ENCODE results near the gene LEFTY2.
"Not testable (repeated sequence)": the region's sequence is repeated elsewhere in the genome, so short reads cannot be mapped to it uniquely, and the experiment has no call there.

Gene LEFTY2

DNA sequence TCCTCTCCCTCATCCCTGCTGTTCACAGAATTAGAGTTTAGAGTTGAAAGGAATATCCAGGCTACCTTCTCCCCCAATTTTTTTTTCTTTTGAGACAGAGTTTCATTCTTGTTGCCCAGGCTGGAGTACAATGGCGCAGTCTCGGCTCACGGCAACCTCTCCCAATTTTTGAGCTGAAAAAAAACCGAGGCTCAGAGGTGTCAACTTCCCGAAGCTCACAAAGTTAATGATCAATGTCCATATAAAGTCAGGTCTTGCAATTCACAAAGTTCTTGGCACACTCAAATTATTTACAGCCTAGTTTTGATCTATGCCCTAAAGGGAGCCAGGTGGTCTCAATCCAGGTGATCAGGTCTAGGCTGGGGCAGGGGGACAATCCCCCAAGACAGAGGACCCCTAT, 51.3 kb downstream of the LEFTY2 start:
- no peak for DNase-seq (ENCODE audit: low read depth in 1 of 2, low spot score in 1 of 2)
- Histone ChIP-seq H3K4me3 (replicated peaks; ENCODE audit: insufficient read depth, low read length) (no peak overlapping the region), H3K27ac (replicated peaks) (no peak overlapping the region), H3K27me3 (ENCODE audit: insufficient read depth, poor library complexity, severe bottlenecking) (no peaks in the 10 kb centered on the region)
- TF ChIP-seq SPI1 (IDR thresholded peaks at IDR 0.05; ENCODE audit: borderline replicate concordance, low read depth) (no peak), GABPA (IDR thresholded peaks at IDR 0.05; ENCODE audit: low read depth) (no peak), POLR2AphosphoS5 (IDR thresholded peaks at IDR 0.05; ENCODE audit: low read depth) (no peak)
- TF ChIP-seq, protein P1, sequence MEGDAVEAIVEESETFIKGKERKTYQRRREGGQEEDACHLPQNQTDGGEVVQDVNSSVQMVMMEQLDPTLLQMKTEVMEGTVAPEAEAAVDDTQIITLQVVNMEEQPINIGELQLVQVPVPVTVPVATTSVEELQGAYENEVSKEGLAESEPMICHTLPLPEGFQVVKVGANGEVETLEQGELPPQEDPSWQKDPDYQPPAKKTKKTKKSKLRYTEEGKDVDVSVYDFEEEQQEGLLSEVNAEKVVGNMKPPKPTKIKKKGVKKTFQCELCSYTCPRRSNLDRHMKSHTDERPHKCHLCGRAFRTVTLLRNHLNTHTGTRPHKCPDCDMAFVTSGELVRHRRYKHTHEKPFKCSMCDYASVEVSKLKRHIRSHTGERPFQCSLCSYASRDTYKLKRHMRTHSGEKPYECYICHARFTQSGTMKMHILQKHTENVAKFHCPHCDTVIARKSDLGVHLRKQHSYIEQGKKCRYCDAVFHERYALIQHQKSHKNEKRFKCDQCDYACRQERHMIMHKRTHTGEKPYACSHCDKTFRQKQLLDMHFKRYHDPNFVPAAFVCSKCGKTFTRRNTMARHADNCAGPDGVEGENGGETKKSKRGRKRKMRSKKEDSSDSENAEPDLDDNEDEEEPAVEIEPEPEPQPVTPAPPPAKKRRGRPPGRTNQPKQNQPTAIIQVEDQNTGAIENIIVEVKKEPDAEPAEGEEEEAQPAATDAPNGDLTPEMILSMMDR (IDR thresholded peaks at IDR 0.05; ENCODE audit: insufficient read depth, low read length): no peak
- TF ChIP-seq, protein P2, sequence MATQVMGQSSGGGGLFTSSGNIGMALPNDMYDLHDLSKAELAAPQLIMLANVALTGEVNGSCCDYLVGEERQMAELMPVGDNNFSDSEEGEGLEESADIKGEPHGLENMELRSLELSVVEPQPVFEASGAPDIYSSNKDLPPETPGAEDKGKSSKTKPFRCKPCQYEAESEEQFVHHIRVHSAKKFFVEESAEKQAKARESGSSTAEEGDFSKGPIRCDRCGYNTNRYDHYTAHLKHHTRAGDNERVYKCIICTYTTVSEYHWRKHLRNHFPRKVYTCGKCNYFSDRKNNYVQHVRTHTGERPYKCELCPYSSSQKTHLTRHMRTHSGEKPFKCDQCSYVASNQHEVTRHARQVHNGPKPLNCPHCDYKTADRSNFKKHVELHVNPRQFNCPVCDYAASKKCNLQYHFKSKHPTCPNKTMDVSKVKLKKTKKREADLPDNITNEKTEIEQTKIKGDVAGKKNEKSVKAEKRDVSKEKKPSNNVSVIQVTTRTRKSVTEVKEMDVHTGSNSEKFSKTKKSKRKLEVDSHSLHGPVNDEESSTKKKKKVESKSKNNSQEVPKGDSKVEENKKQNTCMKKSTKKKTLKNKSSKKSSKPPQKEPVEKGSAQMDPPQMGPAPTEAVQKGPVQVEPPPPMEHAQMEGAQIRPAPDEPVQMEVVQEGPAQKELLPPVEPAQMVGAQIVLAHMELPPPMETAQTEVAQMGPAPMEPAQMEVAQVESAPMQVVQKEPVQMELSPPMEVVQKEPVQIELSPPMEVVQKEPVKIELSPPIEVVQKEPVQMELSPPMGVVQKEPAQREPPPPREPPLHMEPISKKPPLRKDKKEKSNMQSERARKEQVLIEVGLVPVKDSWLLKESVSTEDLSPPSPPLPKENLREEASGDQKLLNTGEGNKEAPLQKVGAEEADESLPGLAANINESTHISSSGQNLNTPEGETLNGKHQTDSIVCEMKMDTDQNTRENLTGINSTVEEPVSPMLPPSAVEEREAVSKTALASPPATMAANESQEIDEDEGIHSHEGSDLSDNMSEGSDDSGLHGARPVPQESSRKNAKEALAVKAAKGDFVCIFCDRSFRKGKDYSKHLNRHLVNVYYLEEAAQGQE (IDR thresholded peaks at IDR 0.05; ENCODE audit: insufficient replicate concordance, low read depth): no peak

DNA sequence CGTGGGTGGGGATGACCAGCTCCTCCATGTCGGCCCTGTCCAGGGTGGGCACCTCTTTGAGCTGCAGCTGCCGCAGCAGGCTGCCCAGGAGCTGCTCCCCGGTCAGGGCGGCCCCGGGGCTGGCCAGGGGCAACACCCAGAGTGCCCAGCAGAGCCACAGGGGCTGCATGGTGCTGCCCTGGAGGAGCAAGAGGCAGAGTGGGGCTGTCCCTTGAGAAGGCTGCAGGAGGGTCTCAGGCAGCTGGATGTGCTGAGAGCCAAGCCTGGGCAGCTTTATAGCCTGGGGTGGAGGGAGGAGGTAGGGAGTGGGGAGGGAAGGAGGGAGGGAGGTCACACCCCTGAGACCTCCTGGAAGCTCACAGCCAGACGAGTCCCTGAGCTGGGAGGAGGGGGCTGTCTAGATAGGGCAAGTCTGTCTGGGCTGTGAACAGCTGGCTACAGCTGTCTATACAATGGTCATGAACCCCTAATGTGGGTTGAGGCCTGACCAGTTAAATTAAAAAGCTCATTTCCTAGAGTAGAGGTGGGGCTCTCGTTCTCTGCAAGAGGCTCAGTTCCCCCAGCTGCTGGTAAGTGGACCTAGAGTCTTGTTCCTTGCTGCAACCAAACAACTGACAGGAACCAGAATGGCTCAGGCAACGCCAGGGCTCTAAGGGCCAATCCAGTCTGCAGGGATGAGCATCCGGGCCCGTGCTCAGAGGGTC, 52.0 kb downstream of the LEFTY2 start, which contains the start of gene LEFTY1:
Gene LEFTY1 (minus strand): TSS at position 249 of the 704 bp plus-strand sequence. CDS start 80 bp downstream, at position 169.
- Histone ChIP-seq H3K27ac (replicated peaks) (no peak within 1 kb of the TSS), H3K4me3 (replicated peaks; ENCODE audit: insufficient read depth, low read length) (no peak within 1 kb of the TSS), H3K27me3 (ENCODE audit: insufficient read depth, poor library complexity, severe bottlenecking) (no peaks in the 10 kb centered on the region)
- DNase-seq (ENCODE audit: low read depth in 1 of 2, low spot score in 1 of 2): no peak
- TF ChIP-seq, protein P2 (IDR thresholded peaks at IDR 0.05; ENCODE audit: insufficient replicate concordance, low read depth): no peak
- no peak for TF ChIP-seq POLR2AphosphoS5 (IDR thresholded peaks at IDR 0.05; ENCODE audit: low read depth)
- TF ChIP-seq GABPA (IDR thresholded peaks at IDR 0.05; ENCODE audit: low read depth): no peak
- TF ChIP-seq SPI1 (IDR thresholded peaks at IDR 0.05; ENCODE audit: borderline replicate concordance, low read depth): no peak
- TF ChIP-seq, protein P1 (IDR thresholded peaks at IDR 0.05; ENCODE audit: insufficient read depth, low read length): no peak

DNA sequence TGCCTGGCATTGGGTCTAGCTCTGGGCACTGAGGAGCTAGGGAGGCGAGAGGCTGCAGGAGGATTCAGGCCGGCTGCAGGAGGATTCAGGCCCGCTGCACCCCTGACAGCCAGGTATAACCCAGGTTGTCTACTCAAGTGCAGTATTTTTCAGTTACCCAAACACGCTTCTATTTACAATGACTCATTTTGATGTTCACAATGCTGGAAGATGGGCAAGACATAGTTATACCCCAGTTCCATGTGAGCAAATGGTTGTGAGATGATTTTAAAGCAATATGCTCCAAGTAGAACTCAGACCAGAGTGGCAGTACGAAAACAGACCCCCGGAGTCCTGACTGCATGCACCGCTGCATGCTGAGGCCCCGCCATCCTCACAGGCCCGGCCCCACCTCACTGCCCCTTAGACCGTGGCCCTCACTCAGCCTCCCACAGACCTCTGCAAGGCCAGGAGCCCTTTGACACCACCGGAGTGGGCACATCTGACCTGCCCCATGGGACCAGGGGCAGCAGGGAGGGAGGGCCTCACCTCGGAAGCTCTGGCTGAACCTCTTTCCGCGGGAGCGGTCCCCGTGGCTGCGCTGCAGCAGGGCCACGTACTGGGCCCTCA, 52.6 kb downstream of the LEFTY2 start:
- Histone ChIP-seq H3K4me3 (replicated peaks; ENCODE audit: insufficient read depth, low read length) (no peak overlapping the region), H3K27me3 (ENCODE audit: insufficient read depth, poor library complexity, severe bottlenecking) (no peaks in the 10 kb centered on the region), H3K27ac (replicated peaks) (no peak overlapping the region)
- TF ChIP-seq, protein P2 (IDR thresholded peaks at IDR 0.05; ENCODE audit: insufficient replicate concordance, low read depth): no peak
- TF ChIP-seq GABPA (IDR thresholded peaks at IDR 0.05; ENCODE audit: low read depth) (no peak), POLR2AphosphoS5 (IDR thresholded peaks at IDR 0.05; ENCODE audit: low read depth) (no peak), SPI1 (IDR thresholded peaks at IDR 0.05; ENCODE audit: borderline replicate concordance, low read depth) (no peak)
- TF ChIP-seq, protein P1 (IDR thresholded peaks at IDR 0.05; ENCODE audit: insufficient read depth, low read length): no peak
- DNase-seq (ENCODE audit: low read depth in 1 of 2, low spot score in 1 of 2): no peak

DNA sequence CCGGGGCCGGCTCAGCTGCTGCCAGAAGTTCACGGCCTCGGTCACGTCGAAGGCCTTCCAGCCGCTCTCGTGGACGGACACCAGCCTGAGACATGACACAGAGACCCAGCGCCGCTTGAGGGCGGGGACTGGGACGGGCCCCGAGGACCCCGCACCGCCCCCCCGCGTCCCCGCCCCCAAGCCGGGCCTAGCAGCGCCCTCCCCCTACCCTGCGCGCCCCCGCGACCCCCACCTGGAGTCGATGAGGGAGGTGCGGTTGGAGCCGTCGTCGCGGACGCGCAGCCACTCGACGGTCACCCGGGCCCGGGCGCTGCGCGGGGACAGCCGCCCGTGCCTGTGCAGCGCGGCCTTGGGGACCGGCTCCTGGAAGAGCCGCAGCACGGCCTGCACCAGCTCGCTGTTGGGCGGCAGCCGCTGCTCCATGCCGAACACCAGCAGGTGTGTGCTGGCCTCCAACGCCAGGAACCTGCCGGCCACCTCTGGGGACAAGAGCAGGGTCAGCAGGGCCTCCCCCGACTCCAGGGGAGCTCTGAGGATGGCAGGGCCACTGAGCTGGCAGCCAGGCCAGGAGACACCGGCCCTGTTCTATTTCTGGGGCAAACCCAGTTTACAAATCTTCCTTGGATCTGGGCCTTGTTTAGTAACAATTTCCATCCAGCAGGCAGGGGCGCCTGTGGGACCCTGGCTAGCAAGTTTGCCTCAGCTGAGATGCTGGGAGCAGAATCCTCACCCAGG, 53.3 kb downstream of the LEFTY2 start:
- H3K27ac ChIP-seq (replicated peaks); H3K27me3 ChIP-seq (ENCODE audit: insufficient read depth, poor library complexity, severe bottlenecking); DNase-seq (ENCODE audit: low read depth in 1 of 2, low spot score in 1 of 2); H3K4me3 ChIP-seq (replicated peaks; ENCODE audit: insufficient read depth, low read length): not testable (repeated sequence)
